Astrocyte of the spinal cord (primary cell): ENCODE results near the gene ATP1A3.

Experiments used
- DNase-seq: peaks from one replicate; pipeline ENCODE4 v3.0.0; 2011; ENCODE audit warnings: low read depth, low spot score
- H3K4me3 ChIP-seq: 2 replicates; pipeline ENCODE4 v1.5.1; 2011; ENCODE audit warnings: low read depth, mild to moderate bottlenecking, low read length, moderate library complexity
- in situ Hi-C: cut with HindIII; loops from 2 replicates; pipeline ENCODE4 v1.10.0; 2017; ENCODE audit warnings: low sequenced_read_pairs
- TF ChIP-seq, protein P1 (sequence below): IDR thresholded peaks from 2 replicates; pipeline ENCODE4 v1.5.1; 2012; ENCODE audit warnings: low read depth, mild to moderate bottlenecking, low read length, inconsistent platforms

Gene ATP1A3

DNA sequence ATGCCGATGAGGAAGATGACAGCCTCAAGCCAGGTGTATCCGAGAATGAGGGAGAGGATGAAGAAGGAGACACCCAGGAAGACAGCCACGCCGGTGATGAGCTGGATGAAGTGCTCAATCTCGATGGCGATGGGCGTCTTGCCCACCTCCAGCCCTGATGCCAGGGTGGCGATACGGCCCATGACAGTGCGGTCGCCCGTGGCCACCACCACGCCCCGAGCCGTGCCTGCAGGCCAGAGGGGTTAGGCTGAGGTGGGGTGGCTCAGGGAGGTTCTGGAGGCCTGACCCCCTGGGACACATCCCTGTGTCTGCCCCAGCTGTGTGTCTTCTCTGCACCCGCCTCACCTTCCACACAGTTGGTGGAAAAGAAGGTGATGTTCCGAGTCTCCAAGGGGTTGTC is 9.1 kb downstream of the ATP1A3 start:
- TF ChIP-seq, protein P1, sequence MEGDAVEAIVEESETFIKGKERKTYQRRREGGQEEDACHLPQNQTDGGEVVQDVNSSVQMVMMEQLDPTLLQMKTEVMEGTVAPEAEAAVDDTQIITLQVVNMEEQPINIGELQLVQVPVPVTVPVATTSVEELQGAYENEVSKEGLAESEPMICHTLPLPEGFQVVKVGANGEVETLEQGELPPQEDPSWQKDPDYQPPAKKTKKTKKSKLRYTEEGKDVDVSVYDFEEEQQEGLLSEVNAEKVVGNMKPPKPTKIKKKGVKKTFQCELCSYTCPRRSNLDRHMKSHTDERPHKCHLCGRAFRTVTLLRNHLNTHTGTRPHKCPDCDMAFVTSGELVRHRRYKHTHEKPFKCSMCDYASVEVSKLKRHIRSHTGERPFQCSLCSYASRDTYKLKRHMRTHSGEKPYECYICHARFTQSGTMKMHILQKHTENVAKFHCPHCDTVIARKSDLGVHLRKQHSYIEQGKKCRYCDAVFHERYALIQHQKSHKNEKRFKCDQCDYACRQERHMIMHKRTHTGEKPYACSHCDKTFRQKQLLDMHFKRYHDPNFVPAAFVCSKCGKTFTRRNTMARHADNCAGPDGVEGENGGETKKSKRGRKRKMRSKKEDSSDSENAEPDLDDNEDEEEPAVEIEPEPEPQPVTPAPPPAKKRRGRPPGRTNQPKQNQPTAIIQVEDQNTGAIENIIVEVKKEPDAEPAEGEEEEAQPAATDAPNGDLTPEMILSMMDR: no peak
- in situ Hi-C loops: no loop called here
- no peak overlapping the region for H3K4me3 ChIP-seq
- DNase-seq: no peak

DNA sequence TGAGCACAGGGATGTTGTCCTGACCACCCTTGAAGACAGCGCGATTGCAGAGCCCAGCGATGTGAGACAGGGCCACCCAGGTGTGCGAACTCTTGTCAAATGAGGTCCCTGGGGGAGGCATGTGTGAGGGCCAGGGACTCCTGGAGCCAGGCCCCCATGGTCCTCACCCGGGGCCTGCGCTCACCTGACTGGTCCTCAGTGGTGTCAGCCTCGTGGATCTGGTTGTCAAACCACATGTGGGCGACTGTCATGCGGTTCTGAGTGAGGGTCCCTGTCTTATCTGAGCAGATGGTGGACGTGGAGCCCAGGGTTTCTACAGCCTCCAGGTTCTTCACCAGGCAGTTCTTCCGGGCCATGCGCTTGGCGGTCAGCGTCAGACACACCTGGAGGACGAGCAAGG is 12.3 kb downstream of the ATP1A3 start:
- DNase-seq: no peak
- no peak overlapping the region for H3K4me3 ChIP-seq
- TF ChIP-seq, protein P1: no peak
- in situ Hi-C loops: no loop called here

DNA sequence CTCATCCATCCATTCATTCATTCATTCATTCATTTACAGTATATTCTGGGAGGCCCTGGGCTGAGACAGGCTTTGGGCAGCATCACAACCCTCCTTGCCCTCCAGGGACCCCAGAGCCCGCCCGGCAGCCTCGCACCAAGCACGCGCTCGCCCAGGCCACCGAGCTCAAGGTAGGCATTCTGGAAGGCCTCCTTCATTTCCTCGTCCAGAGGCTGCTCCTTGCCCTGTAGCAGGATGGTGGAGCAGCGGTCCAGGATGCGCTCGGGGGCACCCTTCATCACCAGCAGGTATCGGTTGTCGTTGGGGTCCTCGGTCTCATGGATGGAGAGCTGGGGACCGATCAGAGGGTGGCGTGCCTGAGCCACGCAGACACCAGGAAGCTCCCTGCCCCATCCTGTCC is 15.6 kb downstream of the ATP1A3 start:
- in situ Hi-C loops: no loop called here
- H3K4me3 ChIP-seq: no peak overlapping the region
- DNase-seq: no peak
- TF ChIP-seq, protein P1: no peak

DNA sequence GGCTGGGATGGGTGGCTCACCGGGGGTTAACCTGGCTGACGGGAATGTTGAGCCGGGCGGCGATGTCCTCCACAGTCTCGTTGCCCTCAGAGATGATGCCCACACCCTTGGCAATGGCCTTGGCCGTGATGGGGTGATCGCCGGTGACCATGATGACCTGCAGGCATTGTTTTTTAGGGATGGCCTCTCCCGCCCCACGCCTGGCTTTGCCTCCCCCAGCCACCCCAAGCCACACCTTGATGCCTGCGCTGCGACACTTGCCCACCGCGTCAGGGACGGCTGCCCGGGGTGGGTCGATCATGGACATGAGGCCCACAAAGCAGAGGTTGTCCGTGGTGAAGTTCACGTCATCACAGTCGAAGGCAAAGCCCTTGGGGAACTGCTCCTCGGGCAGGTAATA is 16.1 kb downstream of the ATP1A3 start:
- in situ Hi-C loops: no loop called here
- no peak for DNase-seq
- TF ChIP-seq, protein P1: no peak

DNA sequence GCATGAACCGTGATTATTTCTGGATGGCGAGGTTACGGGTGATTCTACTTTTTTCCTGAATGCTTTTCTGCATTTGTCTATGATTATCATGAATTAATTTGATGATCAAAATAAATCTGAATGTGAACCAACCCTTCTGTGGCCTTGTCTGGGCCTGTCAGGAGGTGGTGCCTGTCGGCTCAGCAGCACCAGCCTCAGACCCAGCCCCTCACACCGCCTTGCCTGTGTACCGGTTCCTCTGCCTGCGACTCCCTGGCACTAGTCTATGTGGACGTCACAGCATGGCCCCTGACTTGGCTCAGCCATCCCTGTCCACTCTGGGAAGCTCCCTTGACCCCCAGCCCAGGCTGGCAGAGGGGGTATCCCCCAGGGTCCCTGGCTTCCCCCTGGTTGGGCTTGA is 19.4 kb downstream of the ATP1A3 start:
- in situ Hi-C loops: no loop called here
- H3K4me3 ChIP-seq: no peak overlapping the region
- TF ChIP-seq, protein P1: no peak
- no peak for DNase-seq

More for the DNA sequence above, 16.1 kb downstream of the ATP1A3 start:
- H3K4me3 ChIP-seq: no peak overlapping the region

DNA sequence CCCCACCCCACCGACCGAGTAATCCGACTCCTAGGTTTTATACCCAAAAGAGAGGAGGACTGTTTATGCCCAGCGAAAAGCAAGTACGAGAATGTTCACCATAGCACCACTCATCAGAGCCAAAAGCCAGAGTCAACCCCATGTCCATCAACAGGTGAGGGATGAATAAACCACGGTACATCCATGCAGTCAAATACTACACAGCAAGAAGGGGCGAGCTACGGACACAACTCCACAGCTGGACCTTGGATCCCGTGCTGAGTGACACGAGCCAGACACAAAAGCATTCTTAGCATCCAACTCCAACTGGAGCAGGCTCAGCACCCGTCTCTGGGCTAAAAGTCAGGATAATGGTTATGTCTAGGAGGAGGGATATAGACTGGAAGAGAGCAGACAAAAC is 22.7 kb downstream of the ATP1A3 start:
- H3K4me3 ChIP-seq: no peak overlapping the region
- in situ Hi-C loops: no loop called here
- no peak for DNase-seq
- TF ChIP-seq, protein P1: no peak
